DND-41 (cell line): ENCODE measurements around the gene ILK.

Experiments used
- ATAC-seq: fragments of 200-7000 bp; cut with Tn5 transposase; 3 replicates; pipeline ENCODE4 v1.9.1; 2021; ENCODE audit warnings: low read depth; ENCODE audit not compliant: insufficient read depth
- DNase-seq: peaks from one replicate; pipeline ENCODE4 v3.0.0-alpha.2; 2020
- H2AFZ ChIP-seq: 2 replicates; pipeline ENCODE4 v1.6.0; 2012; ENCODE audit warnings: low read depth, low read length
- H3K27ac ChIP-seq: 2 replicates; pipeline ENCODE4 v1.5.1; 2012; ENCODE audit warnings: low read length, inconsistent platforms
- H3K27me3 ChIP-seq: fragments of 200-600 bp; sonication (generic); 2 replicates; pipeline ENCODE4 v1.6.0; 2012; ENCODE audit warnings: low read length, mild to moderate bottlenecking, inconsistent platforms; ENCODE audit not compliant: insufficient read depth, poor library complexity
- H3K36me3 ChIP-seq: 2 replicates; pipeline ENCODE4 v1.5.1; 2012; ENCODE audit warnings: low read length, inconsistent platforms; ENCODE audit not compliant: insufficient read depth
- H3K4me1 ChIP-seq: 2 replicates; pipeline ENCODE4 v1.5.1; 2012; ENCODE audit warnings: mild to moderate bottlenecking, low read length; ENCODE audit not compliant: insufficient read depth
- H3K4me2 ChIP-seq: 2 replicates; pipeline ENCODE4 v1.6.0; 2012; ENCODE audit warnings: mild to moderate bottlenecking, moderate library complexity, low read length, inconsistent platforms; ENCODE audit not compliant: insufficient read depth
- H3K4me3 ChIP-seq, 2 experiments: fragments of 200-600 bp in 1 of 2; shearing (Covaris generic) in 1 of 2; 2 replicates each; pipeline ENCODE4 v1.5.1; 2012 to 2016; ENCODE audit warnings: inconsistent platforms in 2 of 2, low read length in 2 of 2, mild to moderate bottlenecking in 2 of 2, low read depth in 1 of 2, moderate library complexity in 1 of 2
- H3K79me2 ChIP-seq: 2 replicates; pipeline ENCODE4 v1.6.0; 2012; ENCODE audit warnings: low read length, inconsistent platforms; ENCODE audit not compliant: insufficient read depth
- H3K9ac ChIP-seq: 2 replicates; pipeline ENCODE4 v1.6.0; 2012; ENCODE audit warnings: low read depth, mild to moderate bottlenecking, inconsistent platforms, low read length, moderate library complexity
- H3K9me3 ChIP-seq: 2 replicates; pipeline ENCODE4 v1.5.1; 2012; ENCODE audit warnings: low read length, moderate library complexity, mild to moderate bottlenecking, inconsistent platforms; ENCODE audit not compliant: insufficient read depth, severe bottlenecking
- H4K20me1 ChIP-seq: 2 replicates; pipeline ENCODE4 v1.6.0; 2012; ENCODE audit warnings: low read length; ENCODE audit not compliant: insufficient read depth
- CTCF ChIP-seq: IDR thresholded peaks from 2 replicates; pipeline ENCODE4 v1.5.1; 2012; ENCODE audit warnings: borderline replicate concordance, low read length, moderate library complexity, mild to moderate bottlenecking; ENCODE audit not compliant: poor library complexity, severe bottlenecking; ENCODE audit errors: extremely low read depth
- EZH2 ChIP-seq: IDR thresholded peaks from 3 replicates; pipeline ENCODE4 v1.6.1; 2012; ENCODE audit warnings: borderline replicate concordance, low read depth, mild to moderate bottlenecking, moderate library complexity, low read length, inconsistent platforms; ENCODE audit not compliant: severe bottlenecking

Gene ILK

DNA sequence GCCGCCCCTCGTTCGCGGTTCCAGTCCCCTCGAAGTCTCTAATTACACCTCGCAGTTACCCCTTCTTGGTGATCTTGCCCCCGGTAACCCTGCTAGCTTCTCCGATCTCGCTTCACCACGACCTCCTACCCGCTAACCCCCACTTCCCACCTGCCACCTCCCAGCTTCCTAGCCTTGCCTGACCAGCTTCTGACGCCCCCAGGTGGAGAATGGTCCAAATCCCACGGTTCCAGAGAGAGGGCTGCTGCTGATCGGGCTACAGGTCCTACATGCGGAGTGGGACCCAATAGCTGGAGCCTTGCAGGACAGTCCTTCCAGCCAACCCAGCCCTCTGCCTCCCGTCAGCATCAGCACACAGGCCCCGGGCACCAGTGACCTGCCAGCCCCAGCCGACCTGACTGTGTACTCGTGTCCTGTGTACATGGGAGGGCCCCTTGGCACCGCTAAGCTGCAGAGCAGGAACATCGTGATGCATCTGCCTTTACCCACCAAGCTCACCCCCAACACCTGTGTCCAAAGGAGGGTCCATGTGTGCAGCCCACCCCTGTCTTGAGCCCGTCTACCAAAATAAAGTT, 32.1 kb upstream of the ILK start:
- H3K27ac ChIP-seq = no peak overlapping the region
- H3K27me3 ChIP-seq = no peaks in the 10 kb centered on the region
- TF ChIP-seq EZH2 (no peak), CTCF (no peak)
- H3K4me2 ChIP-seq = no peak overlapping the region
- H3K9ac ChIP-seq = no peak overlapping the region
- no peaks in the 10 kb centered on the region for H3K79me2 ChIP-seq
- H2AFZ ChIP-seq = no peak overlapping the region
- no peaks in the 10 kb centered on the region for H3K9me3 ChIP-seq
- no peaks in the 10 kb centered on the region for H4K20me1 ChIP-seq
- no peaks in the 10 kb centered on the region; the same call in 1 of the 2 replicates for H3K36me3 ChIP-seq
- ATAC-seq (no peak), DNase-seq (no peak)
- no peak overlapping the region for H3K4me3 ChIP-seq
- H3K4me1 ChIP-seq = no peaks in the 10 kb centered on the region

GRCh38 chr11:6572215-6572614, 31.4 kb upstream of the ILK start:
- no peaks in the 10 kb centered on the region for H3K9me3 ChIP-seq
- H4K20me1 ChIP-seq = no peaks in the 10 kb centered on the region
- DNase-seq = no peak
- no peaks in the 10 kb centered on the region for H3K27me3 ChIP-seq
- ATAC-seq = no peak
- no peaks in the 10 kb centered on the region; the same call in 1 of the 2 replicates for H3K36me3 ChIP-seq
- no peak overlapping the region for H2AFZ ChIP-seq
- TF ChIP-seq EZH2 (no peak), CTCF (no peak)
- H3K4me3 ChIP-seq = no peak overlapping the region
- H3K9ac ChIP-seq = no peak overlapping the region
- no peak overlapping the region for H3K4me2 ChIP-seq
- no peak overlapping the region for H3K27ac ChIP-seq
- H3K79me2 ChIP-seq = no peaks in the 10 kb centered on the region
- no peaks in the 10 kb centered on the region for H3K4me1 ChIP-seq

DNA sequence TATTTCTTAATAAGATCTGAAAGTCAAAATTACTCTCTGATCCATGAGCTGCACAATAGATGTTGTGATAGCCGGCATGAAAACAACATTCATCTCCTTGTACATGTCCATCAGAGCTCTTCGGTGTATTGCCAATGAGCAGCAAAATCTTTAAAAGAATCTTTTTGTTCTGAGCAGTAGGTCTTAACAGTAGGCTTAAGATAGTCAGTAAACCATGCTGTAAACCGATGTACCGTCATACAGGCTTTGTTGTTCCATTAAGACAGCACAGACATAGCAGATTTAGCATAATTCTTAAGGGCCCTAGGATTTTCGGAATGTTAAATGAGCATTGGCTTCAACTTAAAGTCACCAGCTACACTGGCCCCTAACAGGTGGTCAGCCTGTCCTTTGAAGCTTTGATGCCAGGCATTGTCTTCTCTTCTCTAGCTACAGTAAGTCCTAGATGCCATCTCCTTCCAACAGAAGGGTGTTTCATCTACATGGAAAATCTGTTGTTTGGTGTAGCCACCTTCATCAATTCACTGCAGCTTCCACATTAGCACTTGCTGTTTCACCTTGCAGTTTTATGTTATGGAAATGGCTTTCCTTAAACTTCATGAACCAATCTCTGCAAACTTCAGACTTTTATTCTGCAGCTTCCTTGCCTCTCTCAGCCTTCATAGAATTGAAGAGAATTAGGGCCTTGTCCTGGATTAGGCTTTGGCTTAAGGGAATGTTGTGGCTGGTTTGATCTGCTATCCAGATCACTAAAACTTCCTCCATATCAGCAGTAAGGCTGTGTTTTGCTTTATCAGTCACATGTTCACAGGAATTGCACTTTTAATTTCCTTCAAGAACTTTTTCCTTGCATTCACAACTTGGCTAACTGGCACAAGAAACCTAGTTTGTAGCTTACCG, 28.5 kb upstream of the ILK start:
- H3K9me3 ChIP-seq = no peaks in the 10 kb centered on the region
- ATAC-seq = no peak
- H3K27ac ChIP-seq = no peak overlapping the region
- no peak overlapping the region for H3K4me2 ChIP-seq
- no peak overlapping the region for H3K4me3 ChIP-seq
- TF ChIP-seq EZH2 (no peak), CTCF (no peak)
- no peak overlapping the region for H3K9ac ChIP-seq
- no peaks in the 10 kb centered on the region for H3K79me2 ChIP-seq
- H4K20me1 ChIP-seq = no peaks in the 10 kb centered on the region
- H3K27me3 ChIP-seq = no peaks in the 10 kb centered on the region
- no peak overlapping the region for H2AFZ ChIP-seq
- DNase-seq = no peak
- H3K4me1 ChIP-seq = no peaks in the 10 kb centered on the region
- H3K36me3 ChIP-seq = no peaks in the 10 kb centered on the region; the same call in 1 of the 2 replicates
